ENCODE measurements around the gene STX8.

STX8 gene

DNA sequence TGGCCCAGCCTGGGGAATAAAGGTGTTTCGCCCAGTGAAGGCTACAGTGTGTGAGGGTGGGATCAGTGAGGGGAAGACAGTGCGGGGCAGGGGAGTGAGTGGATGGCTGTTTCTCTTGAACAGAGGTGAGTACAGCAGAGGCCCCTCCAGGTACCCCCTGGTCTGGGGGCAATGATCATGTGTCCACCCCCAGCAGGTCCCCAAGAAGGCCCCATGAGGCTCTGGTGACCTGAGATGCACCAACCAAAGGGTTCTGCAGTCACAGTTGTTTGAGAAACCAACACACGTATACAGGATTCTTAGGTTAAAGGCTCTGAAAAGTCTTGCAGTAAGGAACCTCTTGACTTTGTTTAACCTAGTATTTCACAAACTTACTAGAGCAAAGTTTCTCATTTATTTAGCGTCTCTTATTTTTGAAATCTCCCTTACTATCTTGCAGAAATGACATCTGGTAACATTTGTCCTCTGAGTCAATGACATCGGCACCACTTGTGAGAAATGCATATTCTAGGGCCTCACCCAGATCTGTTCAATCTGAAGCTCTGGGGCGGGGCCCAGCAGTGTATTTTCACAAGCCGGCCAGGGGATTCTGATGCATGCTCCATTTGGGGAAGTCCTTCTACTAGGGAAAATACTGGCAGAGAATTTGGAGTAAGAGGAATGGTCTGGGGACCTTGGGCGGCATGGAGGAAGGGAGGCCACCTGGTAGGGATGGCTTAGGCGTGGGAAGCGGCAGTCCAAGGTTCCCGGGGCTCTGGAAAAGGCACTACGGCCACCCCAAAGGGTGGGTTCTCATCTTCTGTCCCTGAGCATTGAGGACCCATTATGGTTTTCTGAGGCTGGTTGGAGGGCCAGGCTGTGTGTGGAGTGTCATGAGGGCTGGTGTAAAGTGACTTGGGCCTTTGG, 337.0 kb downstream of the STX8 start:
- no peak for DNase-seq (ENCODE audit: low read depth)

DNA sequence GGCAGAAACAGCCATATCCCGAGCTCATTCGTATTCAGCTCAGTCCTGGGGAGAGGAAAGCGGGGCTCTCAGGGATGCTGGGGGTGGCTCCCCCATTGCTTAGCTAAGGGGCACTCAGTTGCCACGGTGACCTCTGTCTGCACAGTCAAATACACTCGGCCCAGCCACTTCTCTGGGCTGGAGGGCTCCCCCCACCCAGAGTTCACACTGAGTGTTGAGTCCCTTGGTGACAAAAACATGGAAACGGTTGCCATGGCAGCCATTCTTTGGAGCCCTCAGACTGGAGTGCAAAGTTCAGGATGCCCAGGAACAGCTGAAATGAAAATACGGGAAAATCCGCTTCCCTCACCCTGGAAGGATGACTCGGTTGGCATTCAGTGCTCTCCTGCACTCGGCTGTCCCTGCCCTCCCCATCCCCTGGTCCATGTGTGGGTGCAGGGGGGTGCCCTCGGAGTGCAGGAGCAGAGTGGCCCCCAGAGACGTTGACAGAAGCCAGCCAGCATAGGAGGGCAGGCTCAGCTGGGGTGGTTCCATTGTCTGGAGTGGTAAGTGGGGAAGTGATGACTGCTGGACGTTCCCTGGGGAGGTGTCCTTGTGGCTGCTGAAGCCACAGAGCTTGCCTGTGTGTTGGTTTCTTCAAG, 337.8 kb downstream of the STX8 start:
- DNase-seq (ENCODE audit: low read depth), result no peak

DNA sequence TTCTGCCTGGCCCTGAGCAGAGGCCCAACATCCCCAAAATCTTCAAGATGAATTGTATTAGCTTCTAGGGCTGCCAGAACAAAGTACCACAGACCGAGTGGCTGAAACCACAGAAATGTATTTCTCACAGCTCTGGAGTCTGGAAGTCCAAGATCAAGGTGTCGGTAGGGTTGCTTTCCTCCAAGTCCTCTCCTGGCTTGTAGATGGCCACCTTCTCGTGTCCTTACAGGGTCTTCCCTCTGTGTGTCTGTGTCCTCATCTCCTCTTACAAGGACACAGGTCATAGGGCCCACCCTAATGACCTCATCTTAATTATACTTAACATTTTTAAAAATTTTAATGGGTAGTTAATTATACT, 338.6 kb downstream of the STX8 start:
- no peak for DNase-seq (ENCODE audit: low read depth)

DNA sequence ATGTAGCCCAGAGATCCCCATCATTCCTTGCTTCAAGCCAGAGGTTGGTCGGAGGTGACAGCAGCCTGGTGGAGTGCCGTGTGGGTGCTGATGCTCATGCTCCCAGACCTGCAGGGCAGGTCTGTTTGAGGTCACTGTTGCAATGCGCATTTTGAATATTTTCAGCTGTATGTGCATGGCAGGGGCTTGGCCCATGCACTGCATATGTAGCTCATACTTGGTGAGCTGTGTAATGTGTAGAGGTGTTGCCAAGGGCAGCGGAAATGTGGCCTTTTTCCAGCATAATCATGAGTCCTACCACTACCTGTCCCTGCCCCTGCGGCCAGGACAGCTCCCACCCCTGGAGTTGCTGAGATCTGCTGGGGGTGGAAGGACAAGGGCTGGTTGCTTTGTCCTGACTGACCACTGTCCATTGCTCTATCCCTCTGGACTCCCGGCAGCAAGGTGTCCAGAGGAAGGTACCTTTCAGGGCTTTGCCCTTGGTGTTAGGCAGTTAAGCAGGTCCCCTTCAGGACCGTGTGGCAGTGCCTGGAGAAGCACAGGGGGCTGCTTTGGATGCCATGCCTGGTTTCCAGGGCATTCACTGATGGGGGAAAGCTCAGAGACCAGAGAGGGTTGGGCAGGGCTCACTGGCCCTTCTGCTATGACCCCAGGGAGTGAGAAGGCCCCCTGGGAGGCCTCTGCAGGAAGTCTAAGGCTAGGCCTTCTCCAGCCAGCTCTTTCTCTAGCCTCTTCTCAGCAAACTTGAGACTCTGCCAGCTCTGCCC, 339.2 kb downstream of the STX8 start:
- DNase-seq (ENCODE audit: low read depth), result no peak

DNA sequence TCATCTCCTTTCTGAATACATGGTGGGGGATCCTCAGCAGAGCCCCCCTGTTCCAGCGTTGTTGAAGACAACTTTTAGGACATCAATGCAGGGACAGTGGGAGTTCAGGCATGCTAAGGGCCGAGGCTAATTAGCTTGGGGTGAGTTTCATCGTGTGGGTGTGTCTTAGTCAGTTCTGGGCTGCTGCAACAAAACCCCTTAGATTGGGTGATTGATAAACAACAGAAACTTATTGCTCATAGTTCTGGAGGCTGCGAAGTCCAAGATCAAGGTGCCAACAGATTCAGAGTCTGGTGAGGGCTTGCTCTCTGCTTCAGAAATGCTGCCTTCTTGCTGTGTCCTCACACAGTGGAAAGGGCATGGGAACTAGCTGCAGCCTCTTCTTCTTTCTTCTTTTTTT, 340.3 kb downstream of the STX8 start:
- DNase-seq (ENCODE audit: low read depth), result no peak

DNA sequence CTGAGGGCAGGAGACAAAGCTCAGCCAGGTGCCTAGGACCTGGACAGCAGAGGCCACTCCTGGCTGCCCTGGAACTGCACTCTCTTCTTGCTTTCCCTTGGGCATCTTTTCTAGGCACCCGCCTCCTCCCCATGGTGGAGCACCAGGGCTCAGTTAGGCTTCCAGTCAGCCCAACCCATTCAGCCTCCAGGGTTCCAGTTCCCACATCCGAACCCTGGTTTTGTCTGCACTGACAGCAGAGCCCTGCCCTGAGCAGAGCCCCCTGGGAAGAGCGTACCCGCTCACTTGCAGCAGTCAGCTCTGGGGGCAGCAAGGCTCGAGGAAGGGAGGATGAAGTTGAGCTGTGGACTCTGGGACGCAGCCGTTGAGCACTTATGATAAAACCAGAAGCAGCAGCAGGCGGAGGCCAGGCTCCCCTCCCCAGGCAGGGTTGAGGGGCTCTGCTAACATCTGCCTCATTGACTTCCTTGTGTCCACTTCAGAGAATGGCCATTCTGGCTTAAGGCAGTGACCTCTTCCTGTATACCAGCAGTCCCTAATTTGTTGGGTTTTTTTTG, 341.2 kb downstream of the STX8 start:
- DNase-seq (ENCODE audit: low read depth), result no peak

DNA sequence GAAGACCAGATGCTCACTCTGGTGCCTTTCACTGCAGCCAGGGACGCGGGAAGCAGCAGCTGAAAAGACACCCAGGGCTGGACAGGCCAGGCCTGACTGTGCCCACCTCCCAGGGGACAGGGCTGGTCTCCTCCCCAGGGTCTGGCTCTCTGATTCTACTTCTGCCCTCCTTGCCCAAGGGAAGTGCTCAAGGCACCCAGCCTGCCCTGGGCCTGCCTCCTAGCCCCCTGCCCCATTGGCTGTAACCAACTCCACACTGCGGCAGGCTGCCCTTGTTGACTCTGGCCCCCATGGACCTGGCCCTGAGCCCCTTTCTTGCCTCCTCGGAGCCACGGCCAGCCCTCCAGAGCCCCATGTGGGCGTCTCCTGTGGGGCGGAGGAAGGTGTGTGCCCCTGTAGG, 341.9 kb downstream of the STX8 start:
- DNase-seq (ENCODE audit: low read depth), result no peak

DNA sequence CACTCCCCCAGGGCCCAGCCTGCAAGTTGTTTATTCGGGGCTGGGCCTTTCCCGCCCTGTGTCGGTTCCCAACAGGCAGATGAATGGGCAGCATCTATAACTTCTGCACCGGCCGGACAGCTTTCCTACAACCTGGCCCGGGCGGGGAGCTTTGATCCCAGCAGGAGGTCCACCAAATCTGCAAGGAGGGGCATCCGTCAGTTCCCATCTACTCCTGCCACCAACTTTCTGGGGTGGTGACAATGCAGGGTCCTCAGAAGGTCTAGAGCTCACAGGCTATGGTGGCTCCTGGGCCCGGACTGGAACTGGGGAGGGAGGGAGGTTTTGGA, 342.4 kb downstream of the STX8 start:
- no peak for DNase-seq (ENCODE audit: low read depth)

DNA sequence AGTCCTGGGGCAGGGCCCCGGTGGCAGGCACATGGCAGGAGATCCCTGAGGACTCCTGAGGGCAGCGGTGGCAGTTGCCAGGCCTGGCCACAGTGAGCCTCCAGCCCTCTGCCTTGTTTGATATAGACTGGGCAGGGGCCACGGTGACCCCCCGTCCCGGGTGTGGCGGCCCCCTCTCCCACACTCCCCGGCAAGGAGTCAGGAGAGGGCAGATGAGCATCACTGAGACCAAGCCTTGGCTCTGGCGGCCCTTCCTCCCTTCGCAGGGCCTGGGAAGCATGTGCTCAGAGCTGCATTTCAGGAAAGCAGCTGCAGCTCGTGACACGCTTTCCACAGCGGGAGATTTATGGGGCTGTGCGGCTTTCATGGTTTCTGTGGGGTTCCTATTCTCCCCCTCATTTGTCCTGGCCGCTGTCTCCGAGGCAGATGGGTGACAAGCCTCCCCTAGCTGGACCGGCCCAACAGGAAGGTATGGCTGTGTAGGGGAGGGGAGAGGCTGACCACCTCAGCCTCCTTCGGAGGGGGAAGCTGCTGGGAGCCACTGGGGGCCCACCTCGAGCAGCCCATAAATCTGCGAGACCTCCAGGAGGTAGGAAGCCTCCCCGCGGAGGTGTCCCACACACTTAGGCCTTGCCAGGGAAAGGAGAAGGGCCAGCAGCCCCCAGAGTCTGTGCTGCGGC, 342.9 kb downstream of the STX8 start:
- DNase-seq (ENCODE audit: low read depth), result no peak

DNA sequence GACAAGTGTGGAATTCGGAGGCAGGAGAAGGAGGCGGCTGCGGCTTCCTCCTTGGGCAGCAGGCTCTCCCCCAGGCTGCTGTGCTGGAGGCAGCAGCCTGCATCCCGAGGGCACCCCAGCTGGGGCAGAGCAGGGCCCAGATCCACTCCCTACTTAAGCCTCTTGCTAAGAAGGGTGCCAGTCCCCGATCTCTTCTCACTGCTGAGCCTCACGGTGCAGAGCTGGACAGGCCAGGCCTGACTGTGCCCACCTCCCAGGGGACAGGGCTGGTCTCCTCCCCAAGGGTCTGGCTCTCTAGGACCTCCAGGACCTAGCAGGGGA, 343.5 kb downstream of the STX8 start:
- DNase-seq (ENCODE audit: low read depth), result no peak

DNA sequence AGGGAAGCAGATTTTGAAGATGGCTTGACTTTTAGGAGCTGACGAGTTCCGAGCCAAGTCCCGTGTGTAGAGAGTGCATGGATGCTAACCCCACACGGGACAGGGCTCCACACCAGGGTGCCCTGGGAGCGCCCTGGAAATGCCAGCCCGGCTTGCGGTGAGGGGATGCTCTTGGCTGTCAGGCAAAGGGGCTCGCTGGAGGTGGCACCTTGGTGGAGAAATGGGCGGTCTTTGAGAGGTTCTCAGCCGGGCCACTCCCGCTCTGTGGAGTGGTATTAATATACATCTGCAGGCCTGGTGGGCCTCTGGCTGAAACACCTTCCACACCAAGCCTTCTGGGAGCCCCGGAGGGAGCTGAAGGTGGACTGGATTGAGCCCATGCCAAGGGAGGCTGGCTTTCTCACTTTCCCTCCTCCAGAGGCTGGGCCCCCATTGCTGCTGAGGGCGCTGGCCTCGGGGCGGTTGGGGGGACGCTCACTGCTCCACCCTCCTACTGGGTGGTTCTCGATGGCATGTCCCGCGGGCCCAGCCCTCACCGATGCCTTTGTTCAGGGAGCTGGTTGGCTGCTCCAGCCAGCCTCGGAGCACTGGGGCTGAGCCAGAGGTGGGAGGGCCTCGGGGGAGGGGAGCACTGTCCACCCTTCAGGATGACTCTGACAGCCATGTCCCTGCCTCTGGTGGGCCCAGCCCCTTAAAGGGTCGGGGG, 344.0 kb downstream of the STX8 start:
- no peak for DNase-seq (ENCODE audit: low read depth)

DNA sequence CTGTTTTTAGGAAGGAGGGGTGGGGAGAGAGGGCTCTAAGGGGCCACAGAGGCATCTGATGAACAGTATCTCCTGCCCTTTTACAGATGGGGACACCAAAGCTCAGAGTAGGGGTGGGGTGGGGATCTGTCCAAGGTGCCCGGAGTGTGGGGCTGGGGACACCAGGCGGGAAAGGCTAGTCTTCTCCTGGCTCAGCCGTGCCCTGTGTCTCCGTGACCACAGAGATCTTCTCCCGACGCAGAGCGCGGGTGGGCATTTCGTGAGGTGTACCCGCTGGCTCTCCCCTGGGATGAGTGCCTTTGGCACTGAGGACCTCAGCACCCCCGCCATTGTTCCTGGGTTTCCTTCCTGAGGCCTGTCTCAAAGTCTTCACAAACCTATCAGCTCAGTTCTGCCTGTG, 344.8 kb downstream of the STX8 start:
- no peak for DNase-seq (ENCODE audit: low read depth)

DNA sequence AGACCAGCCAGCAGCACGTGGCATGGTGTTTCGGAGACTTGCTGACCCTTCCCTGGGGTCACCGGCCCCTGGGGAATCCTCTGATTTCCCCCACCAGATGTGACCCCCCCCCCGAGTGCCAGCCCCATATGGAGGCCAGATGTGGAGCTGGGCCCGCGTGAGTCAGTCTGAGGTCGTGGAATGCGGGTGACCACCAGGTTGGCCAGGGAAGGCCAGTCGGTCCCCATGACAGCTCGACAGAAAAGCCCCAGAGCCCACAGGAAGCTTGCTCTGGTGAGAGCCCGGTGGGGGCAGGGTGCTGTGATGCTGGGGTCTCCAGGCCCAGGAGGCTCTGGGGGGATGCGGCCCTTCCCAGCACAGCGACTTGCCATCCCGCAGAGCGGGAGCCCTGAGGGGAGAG, 345.3 kb downstream of the STX8 start:
- no peak for DNase-seq (ENCODE audit: low read depth)

DNA sequence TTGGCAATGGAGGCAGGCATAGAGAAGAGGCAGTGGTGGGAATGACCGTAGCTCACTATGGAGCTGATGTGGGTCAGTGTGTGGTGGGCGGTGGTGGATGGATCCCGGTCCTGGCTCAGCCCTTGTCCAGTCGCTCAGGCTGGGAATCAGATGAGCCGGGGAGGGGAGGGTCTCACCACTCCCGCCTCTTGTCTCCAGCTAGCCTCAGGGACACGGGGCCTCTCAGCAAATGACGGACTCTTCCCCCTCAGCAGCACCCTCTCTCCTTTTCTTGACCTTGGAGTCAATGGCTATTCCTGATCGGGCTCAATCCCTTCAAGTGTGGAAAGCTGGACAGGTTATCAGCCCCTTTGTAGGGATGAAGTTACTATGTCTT, 345.8 kb downstream of the STX8 start:
- no peak for DNase-seq (ENCODE audit: low read depth)

DNA sequence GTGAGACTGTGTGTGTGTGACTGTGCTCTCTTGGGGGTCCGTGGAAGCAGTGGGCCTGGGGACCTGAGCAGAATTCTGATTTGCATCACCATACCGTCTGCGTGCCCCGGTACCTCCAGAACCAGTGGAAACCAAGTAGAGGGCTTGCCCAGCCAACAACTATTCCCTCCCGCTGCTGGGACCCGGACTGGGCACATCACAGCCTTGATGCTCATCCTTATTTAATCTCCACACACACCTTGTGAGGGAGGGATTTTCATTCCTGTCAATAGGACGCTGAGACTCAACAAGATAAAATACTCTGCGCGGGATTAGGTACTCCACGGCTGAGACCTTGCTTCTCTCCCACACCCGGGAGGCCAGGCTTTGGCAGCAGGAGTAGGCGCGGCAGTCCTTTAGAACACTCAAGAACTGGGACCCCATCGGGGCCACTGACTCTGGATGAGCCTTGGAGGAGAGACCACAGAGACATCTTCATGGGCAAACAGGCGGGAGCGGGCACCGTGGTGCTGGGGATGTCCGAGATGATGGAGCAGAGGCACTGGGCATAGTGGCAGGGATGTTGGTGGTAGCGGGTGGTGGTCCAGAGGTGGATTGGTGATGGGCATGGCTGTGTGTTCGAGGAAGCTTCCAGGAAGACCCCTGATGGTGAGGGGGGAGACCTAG, 346.3 kb downstream of the STX8 start:
- DNase-seq (ENCODE audit: low read depth), result no peak

DNA sequence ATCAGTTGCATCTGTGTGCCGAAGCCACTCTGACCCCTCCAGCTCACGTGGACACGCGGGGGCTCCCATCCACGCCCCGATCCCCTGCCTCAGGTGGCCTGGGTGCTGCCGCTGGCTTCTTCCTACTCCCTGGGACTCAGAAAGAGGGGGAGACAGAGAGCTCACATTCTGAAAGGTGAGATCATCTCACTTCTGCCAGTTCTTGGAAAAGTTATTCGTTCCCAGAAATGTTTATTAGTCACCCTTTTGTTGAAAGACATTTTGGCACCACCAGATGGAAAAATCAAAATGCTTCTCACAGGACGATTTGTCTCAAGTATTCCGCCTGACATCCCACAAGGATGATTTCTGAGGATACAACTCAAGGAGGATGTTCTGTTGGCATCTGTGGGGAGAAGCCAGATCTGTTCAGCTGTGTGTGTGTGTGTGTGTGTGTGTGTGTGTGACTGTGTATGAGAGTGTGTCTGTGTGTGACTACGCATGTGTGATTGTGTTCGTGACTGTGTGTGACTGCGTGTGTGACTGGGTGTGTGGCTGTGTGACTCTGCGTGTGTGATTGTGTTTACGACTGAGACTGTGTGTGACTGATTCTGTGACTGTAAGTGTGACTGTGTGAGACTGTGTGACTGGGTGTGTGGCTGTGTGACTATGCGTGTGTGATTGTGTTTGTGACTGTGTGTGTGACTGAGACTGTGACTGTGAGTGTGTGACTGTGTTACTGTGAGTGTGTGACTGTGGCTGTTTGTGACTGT, 347.0 kb downstream of the STX8 start:
- DNase-seq (ENCODE audit: low read depth), result no peak

DNA sequence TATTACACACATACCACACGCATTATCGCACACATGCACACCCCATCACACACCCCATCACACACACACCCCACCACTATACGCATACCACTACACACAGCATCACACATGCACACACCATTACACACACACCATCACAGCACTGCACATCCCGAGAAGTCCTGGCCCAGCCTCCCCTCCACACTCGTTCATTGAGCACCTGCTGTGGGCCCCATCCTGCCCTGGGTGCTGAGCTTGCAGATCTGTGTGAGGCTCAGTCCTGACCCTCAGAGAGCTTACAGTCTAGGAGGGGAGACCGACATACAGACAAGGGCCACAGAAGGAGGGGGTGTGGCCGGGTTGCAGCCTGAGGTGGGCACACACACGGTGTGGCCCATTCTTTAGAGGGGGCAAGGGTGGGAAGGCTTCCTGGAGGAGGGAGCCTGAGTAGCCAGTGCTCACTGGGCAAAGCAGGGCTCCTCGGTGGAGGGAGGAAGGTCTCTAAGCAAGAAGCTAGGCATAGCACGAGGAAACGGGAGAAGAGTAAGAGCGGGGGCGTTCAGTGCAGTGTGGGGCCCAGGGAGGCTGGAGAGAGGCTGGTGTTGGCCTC, 347.7 kb downstream of the STX8 start:
- DNase-seq (ENCODE audit: low read depth), result no peak

DNA sequence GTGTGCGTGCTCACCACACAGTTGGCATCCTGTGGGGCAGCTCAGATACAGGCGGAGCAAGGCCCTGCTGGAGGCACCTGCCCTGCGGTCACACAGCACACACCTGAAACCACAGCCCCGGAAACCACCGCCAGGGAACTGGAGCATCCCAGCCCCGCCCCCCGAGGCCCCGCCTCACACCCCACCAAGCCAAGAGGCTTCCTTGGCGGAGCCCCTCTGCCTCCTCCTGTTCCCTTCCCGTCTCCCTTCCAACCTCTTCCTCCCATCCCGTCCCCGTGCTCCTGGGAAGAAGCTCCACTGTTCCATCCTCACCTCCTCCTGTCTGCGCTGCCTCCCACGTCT, 348.9 kb downstream of the STX8 start:
- DNase-seq (ENCODE audit: low read depth), result no peak

DNA sequence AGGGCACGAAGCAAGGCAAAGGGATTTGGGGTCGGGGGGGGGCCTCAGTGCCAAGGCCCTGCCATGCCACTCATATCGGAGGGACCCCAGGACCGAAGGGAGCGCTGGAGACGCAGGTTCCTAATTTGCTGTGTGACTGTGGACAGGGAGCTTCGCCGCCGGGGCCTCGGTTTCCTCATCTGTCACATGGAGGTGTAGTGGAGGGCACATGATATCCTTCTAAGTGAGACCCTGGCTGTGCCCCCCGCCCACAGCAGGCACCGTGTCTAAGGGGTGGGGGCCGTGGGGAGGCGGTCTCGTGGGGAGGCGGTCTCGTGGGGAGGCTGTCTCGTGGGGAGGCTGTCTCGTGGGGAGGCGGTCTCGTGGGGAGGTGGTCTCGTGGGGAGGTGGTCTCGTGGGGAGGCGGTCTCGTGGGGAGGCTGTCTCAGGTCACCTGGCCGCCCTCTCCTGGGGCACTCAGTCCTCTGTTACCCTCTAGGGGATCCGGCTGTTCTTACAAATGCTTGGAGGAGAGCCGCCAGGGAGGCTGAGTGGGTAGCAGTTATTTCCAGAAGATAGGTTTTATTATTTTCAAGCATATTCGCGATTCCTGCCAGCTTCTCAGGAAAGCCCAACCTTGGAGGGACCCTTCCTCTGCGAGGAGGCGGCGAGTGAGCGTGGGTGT, 349.4 kb downstream of the STX8 start:
- no peak for DNase-seq (ENCODE audit: low read depth)
